ENCODE results near the gene RNF40. TPM values are rescaled to one million over a fixed set of nuclear protein-coding genes. Genes with fewer than 3 reads are reported as not detected.

The RNF40 gene
- total RNA-seq, result 62.4 and 68.3 TPM in 2 replicates

DNA sequence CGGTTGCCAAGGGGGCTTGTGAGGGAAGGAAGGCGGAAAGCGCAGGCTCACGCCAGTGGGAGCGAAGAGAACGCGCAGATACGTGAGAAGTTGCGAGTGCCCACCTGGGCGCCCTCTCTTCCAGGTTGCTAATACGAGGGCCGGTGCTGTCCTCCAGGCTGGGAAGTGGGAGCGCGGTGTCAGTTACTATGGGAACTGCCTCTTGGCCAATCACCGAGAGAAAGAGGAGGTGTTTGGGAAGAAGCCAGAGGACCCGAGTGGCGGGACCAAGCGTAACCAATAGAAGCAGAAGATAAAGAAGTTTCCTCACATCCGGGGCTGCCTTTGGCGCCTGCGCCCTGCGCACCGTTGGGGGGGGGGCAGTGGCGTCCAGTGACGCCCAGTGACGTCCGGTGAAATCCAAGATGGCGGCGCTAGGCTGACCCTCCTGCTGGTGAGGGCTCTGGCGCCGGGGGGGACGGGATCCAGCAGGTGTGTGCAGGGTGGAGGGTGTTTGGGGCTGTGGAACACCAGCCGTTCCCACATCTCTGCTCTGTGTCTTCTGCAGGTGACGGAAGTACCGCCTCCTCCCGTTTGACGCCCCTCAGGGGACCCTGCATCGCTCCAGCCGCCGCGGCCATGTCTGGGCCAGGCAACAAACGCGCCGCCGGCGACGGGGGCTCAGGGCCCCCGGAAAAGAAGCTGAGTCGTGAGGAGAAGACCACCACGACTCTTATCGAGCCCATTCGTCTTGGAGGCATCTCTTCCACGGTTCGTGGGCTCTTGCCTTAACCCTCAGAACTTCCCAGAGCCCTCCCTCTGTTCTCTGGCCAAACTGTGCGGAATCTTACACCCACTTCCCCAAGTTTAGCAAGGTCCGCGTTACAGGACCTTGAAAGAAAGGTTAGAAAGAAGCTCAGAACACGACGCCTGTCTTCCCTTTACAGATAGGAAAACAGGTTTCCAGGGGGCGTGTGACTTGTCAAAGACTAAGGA lies at the start of gene RNF40, which contains the start of gene CFAP119:
TSS of gene RNF40 (plus strand) at position 395 of the 975 bp plus-strand sequence. CDS start at position 619, 224 bp downstream.
TSS of gene CFAP119 (minus strand) at position 135 of the 975 bp plus-strand sequence. CDS start 314 bp downstream, outside the sequence.

DNA sequence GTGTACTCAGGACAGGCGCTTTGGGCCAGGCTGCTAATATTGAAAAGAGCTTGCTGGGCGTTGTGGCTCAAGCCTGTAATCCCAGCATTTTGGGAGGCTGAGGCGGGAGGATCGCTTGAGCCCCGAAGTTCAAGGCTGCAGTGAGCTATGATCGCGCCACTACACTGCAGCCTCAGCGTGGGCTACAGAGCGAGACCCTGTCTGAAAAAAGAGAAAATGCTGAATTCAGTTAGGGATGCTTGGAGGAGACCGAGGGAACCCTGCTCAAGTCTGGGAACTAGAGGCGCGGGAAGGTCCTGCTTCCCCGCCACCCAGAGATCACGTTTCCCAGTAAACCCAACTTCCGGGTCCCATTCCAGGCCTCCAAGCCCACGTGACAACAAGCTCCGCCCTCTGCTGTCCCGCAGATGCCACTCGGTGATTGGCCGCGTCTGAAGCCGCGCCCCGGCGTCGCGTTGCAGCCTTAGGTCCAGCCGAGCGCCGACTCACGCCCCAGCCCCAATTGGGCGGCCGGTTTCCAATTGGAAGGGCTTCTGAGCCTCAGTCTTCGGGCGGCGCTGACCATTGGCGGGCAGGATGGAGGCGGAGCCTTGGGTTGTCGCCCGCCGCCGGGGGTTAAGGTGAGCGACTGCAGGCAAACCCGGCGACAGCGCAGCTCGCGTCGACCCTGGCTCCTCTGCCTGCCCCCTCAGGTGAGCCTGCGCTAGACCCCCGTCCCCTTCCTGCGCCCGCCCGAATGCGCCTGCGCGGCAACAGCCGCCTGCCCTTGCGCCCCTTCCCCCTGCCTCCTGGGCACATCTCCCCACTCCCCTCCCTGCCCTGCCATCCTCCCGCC lies 14.1 kb upstream of the RNF40 start, which contains the start of gene PHKG2:
TSS of gene PHKG2 (plus strand) at position 627 of the 835 bp plus-strand sequence. CDS start 396 bp downstream, outside the sequence.

DNA sequence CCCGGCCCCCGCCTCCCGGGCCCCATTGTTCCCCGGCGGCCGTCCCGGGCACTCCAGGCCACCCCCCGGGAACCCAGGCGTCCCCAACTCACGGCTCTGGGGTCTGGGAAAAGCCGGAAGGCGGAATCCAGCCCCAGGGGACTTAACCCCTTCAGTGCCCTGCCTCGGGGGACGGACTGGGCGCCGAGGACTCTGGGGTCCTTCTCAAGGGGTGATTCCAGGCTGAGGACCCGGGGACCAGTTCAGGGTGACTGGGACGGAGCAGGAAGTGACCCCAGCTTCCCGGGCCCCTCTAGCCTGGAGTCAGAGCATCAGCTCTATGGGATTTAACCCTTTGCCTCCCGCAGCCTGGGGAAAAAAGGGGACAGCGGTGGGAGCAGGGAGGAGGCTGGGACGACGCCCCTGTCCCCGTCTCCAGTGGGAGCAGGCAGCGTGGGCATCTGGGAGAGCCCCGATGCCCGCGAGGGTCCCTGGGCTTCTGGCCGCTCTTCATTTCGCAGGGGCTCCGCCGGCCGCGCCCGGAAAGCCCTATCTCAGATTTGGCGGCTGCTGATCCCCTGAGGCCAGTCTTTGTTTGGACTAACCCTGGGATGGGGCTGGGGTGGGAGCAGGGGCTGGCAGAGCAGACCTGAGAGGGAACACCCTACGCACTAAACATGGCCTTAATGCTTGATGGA lies 25.0 kb downstream of the RNF40 start, which contains the start of gene ZNF629:
TSS of gene ZNF629 (minus strand) at position 270 of the 677 bp plus-strand sequence. CDS start 2,723 bp downstream, outside the sequence.

Other genes starting within 250 kb of the RNF40 start
- 11.9 and 12.0 TPM in 2 replicates for gene ZNF768, start 235.8 kb upstream of the RNF40 start, total RNA-seq
- gene ZNF747, start 227.5 kb upstream of the RNF40 start, total RNA-seq, result 8.0 and 9.1 TPM in 2 replicates
- 2.8 and 3.0 TPM in 2 replicates for gene ZNF764, start 203.9 kb upstream of the RNF40 start, total RNA-seq
- 10.4 and 17.3 TPM in 2 replicates for gene ZNF688, start 190.6 kb upstream of the RNF40 start, total RNA-seq
- gene ZNF785, start 176.6 kb upstream of the RNF40 start, total RNA-seq, result 5.9 and 7.2 TPM in 2 replicates
- gene ZNF689, start 151.9 kb upstream of the RNF40 start, total RNA-seq, result 4.0 and 4.2 TPM in 2 replicates
- gene PRR14, start 111.4 kb upstream of the RNF40 start, total RNA-seq, result 6.2 and 6.8 TPM in 2 replicates
- 18.0 and 19.3 TPM in 2 replicates for gene FBRS, start 103.9 kb upstream of the RNF40 start, total RNA-seq
- gene SRCAP, start 63.2 kb upstream of the RNF40 start, total RNA-seq, result 20.9 and 24.3 TPM in 2 replicates
- 14.5 and 16.9 TPM in 2 replicates for gene PHKG2, start 13.9 kb upstream of the RNF40 start, total RNA-seq
- 2.7 and 2.9 TPM in 2 replicates for gene CFAP119, start 260 bp upstream of the RNF40 start, total RNA-seq
- gene ZNF629, start 24.9 kb downstream of the RNF40 start, total RNA-seq, result 8.6 and 8.7 TPM in 2 replicates
- 44.0 and 51.7 TPM in 2 replicates for gene BCL7C, start 131.8 kb downstream of the RNF40 start, total RNA-seq
- gene CTF1, start 134.3 kb downstream of the RNF40 start, total RNA-seq, result 0.81 and 0.92 TPM in 2 replicates
- 12.9 and 13.2 TPM in 2 replicates for gene FBXL19, start 161.2 kb downstream of the RNF40 start, total RNA-seq
- gene ORAI3, start 186.7 kb downstream of the RNF40 start, total RNA-seq, result 31.3 and 38.6 TPM in 2 replicates
- gene SETD1A, start 195.4 kb downstream of the RNF40 start, total RNA-seq, result 1.7 and 3.4 TPM in 2 replicates
- 25.8 and 27.6 TPM in 2 replicates for gene HSD3B7, start 222.9 kb downstream of the RNF40 start, total RNA-seq
- 0.25 and 0.40 TPM in 2 replicates for gene STX1B, start 248.3 kb downstream of the RNF40 start, total RNA-seq